ENCODE results near the gene ZSWIM4.

Gene ZSWIM4

DNA sequence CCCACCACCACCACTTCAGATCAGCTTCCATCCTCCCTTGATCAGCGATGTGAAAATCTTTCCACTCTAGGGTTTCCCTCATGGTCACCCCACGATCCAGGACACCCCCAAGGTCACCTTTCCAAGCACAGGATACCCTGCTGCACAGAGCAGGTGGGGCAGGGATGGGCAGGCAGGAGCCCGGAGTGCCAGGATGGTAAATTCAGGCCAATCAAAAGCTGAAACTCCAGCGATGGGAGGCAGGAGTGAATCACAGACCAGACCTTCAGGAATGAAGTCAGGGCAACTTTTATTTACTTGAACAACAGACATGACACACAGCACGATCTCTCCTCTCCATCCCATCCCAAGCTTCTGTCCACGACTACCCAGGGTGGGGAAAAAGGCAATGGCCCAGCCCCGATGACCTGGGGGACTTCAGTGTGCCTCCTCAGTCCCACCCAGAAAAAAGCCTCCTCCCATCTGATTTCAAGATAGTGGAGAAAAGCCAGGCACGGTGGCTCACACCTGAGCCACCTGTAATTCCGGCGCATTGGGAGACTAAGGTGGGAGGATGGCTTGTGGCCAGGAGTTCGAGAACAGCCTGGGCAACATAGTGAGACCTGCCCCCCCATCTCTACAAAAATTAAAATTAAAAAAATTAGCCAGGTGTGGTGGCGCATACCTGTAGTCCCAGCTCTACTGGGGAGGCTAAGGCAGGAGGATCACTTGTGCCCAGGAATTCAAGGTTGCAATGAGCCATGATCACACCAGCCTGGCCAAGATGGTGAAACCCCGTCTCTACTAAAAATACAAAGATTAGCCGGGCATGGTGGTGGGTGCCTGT is 39.2 kb downstream of the ZSWIM4 start:
- DNase-seq (ENCODE audit: extremely low spot score): no peak
- TF ChIP-seq, protein P1, sequence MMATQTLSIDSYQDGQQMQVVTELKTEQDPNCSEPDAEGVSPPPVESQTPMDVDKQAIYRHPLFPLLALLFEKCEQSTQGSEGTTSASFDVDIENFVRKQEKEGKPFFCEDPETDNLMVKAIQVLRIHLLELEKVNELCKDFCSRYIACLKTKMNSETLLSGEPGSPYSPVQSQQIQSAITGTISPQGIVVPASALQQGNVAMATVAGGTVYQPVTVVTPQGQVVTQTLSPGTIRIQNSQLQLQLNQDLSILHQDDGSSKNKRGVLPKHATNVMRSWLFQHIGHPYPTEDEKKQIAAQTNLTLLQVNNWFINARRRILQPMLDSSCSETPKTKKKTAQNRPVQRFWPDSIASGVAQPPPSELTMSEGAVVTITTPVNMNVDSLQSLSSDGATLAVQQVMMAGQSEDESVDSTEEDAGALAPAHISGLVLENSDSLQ (IDR thresholded peaks at IDR 0.05): no peak
- TF ChIP-seq FOXA1 (IDR thresholded peaks at IDR 0.05) (no peak), SUZ12 (IDR thresholded peaks at IDR 0.05) (no peak)
- ChIA-PET POLR2A (interaction anchor here (1.3 kb wide), 1 partner anchor 12 kb away, joined by 5 read pairs; no protein-coding TSS in a partner anchor), CTCF (interaction anchor here (0.6 kb wide), 2 partner anchors 28 to 38 kb away, joined by 3 read pairs; no protein-coding TSS in a partner anchor)

DNA sequence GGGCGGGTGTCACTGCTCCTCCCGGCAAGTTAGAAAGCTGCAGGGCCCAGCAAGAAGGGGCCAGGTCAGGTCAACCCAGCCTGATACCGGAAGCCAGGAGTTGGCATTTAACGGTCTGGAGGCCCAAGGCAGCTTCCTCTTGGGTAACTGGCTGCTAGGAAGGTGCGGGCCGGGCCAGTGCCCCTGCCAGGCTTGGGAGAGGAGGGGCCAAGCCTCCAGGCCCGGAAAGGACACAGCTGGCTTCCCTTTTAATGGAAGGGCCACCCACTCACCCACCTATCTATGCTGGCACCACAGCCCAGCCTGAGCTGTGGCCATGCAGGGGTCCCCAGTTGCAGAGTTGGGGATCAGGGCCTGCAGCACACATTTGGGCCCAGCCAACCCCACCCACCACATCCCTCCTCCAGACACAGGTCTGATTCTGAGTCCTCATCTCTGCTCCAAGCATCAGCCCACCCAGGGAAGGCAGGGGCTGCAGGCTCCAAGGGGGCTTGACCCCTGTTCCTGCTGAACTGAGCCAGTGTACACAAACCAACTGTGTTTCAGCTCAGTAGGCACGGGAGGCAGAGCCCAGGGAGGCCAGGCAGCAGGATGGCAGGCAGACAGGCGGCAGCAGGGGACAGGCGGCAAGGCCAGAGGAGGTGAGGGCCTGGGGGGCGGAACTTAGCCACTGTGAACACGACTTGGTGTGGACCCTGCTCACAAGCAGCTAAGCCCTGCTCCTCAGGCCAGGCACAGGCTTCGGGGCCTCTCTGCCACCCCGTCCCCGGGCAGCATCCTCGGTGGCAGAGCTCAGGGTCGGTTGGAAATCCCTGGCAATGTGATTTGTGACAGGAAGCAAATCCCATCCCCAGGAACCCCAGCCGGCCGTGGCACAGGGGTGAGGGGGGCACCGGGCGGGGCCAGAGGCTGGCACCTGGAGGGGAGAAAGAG is 40.8 kb downstream of the ZSWIM4 start:
- ChIA-PET POLR2A (interaction anchor here (0.8 to 1.4 kb wide), 6 partner anchors 9 to 62 kb away, joined by 3 read pairs; partner anchors contain the start of gene C19orf53), CTCF (interaction anchor here (1.2 kb wide), 1 partner anchor 26 kb away, joined by 3 read pairs; no protein-coding TSS in a partner anchor)
- DNase-seq (ENCODE audit: extremely low spot score): no peak
- TF ChIP-seq FOXM1 (IDR thresholded peaks at IDR 0.05; ENCODE audit: borderline replicate concordance) (no peak), HDGF (IDR thresholded peaks at IDR 0.05; ENCODE audit: borderline replicate concordance) (no peak), LEF1 (IDR thresholded peaks at IDR 0.05; ENCODE audit: borderline replicate concordance) (no peak), BHLHE40 (IDR thresholded peaks at IDR 0.05; ENCODE audit: borderline replicate concordance) (no peak), L3MBTL2 (conservative IDR thresholded peaks at IDR 0.05) (no peak), TARDBP (IDR thresholded peaks at IDR 0.05) (no peak), ELF4 (IDR thresholded peaks at IDR 0.05) (no peak), FOXA1 (IDR thresholded peaks at IDR 0.05) (no peak), NFRKB (IDR thresholded peaks at IDR 0.05) (no peak), SUZ12 (IDR thresholded peaks at IDR 0.05) (no peak)

DNA sequence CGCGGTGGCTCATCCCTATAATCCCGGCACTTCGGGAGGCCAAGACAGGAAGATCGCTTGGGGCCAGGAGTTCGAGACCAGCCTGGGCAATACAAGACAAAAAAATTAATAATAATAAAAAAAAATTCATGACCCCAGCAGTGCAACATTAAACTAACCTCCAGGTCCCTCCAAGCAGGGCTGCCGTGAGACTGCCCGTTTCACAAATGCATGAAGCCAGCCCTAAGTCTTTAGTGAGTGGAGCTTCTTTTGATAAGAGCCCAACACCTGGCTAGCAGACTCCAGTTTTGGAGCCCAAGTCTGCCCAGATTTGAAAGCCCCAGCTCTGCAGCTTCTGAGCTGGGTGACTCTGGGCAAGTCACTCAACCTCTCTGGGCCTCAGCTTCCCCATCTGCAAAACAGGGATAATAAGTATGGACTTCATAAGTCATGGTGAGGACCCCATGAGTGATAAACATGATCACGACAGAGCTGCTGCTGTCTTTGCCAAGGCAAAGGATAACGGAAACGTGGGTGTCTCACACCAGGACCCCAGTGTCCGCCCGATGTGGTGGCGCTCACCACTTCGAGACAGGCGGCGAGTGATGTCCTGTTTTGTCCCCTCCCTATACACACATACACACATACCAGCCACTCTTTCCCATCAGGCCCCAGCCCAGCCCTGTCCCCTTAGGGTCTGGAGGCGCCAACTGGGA is 43.3 kb downstream of the ZSWIM4 start:
- POLR2A ChIA-PET: no interaction called here

DNA sequence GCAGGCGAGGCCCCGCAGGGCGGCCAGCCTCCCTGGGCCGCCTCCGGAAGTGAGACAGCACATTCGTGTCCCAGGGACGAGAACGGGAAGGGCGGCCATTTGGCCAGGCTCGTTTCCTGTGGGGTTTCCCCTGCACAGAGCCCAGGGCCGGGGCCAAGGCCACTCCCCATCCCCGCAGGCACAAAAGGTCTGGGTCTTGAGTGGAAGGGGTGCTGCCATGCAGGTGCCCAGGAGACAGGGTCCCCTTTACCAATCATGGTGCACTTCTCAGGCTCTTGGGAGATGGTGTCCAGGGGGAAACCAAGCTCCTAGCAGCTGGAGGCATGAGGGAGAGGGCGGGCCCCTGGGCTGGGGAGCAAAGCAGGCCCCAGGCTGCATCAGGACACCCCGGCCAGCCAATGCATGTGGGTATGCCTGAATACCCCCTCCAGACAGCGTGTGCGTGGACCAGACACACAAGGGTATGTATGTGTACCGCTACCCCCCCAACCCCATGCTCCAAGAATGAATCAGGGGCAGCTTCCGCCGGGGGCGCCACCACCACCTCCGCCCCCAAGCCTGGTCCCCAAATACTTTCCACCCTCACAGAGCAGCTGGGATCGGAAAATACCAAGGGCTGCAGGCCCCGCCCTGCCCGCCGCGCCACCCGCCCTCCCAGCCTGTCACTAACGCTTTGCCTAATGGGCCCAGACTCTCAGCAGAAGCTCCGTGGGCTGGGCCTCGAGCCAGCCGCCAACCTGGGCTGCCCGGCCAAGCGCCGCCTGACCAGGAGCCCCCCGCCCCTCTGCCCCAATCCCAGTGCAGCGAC is 44.1 kb downstream of the ZSWIM4 start:
- TF ChIP-seq ARNT (IDR thresholded peaks at IDR 0.05) (no peak), L3MBTL2 (conservative IDR thresholded peaks at IDR 0.05) (no peak), HDGF (IDR thresholded peaks at IDR 0.05; ENCODE audit: borderline replicate concordance) (no peak), NFRKB (IDR thresholded peaks at IDR 0.05) (no peak), LEF1 (IDR thresholded peaks at IDR 0.05; ENCODE audit: borderline replicate concordance) (no peak)
- TF ChIP-seq, protein P1 (IDR thresholded peaks at IDR 0.05): no peak
- DNase-seq (ENCODE audit: extremely low spot score): no peak
- CTCF ChIA-PET: no interaction called here

More for the DNA sequence above, 43.3 kb downstream of the ZSWIM4 start:
- DNase-seq (ENCODE audit: extremely low spot score): no peak
- no peak for TF ChIP-seq ARNT (IDR thresholded peaks at IDR 0.05)
- CTCF ChIA-PET: no interaction called here

DNA sequence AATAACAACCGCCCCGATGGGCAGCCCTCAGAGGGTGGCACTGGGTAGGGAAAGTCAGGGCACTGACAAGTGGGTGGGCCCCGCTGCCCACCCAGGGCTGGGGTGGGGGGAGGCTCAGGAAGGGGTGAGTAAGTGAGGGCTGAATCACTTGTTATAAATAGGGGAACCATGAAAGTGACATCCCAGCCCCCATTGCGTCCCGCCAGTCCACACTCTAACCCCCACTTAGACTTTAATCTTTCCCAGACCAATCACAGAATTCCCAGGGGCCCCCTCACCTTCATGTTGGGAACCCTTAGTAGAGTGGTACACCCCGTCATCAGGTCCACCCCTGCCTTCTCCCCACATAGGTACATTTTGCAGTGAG is 44.7 kb downstream of the ZSWIM4 start:
- POLR2A ChIA-PET: no interaction called here
- no peak for TF ChIP-seq FOXM1 (IDR thresholded peaks at IDR 0.05; ENCODE audit: borderline replicate concordance)
- no peak for DNase-seq (ENCODE audit: extremely low spot score)
- CTCF ChIA-PET: no interaction called here

More for the DNA sequence above, 44.1 kb downstream of the ZSWIM4 start:
- POLR2A ChIA-PET: no interaction called here

DNA sequence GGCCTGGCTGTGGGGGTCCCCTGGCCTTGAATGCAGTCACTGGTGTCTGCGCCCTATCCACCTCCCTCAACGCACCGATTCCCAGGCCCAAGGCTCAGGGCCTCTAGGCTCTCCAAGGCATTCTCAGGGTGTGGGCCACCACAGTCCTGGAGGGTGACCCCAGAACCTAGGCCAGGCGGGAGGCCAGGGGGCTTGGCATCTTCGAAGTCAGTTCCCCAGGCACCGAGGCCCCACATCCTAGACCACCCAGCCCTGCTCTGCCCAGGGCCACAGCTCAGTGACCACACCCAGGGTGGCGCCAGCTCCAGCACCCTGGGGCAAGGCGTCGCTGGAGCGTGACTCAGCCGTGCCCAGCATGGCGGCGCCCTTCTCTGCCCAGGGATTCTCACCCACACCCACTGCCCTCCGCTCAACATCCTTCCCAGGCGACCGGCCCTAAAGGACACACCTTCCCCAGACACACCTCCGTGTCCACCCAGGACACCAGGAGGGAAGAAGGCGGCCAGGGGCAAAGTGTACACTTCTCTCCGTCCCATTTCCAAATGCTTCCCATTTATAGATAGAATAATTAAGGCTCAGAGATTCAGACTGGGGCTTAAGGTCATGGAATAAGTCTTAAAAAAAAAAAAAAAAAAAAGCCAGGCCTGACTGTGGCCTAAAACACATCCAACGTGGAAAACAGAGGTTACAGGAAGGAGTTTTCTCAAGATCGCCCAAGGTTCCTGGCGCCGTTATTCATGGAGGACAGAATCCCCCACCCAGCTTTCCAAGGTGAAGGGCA is 45.3 kb downstream of the ZSWIM4 start:
- no peak for DNase-seq (ENCODE audit: extremely low spot score)
- no peak for TF ChIP-seq NFRKB (IDR thresholded peaks at IDR 0.05)
- ChIA-PET CTCF (no interaction called here), POLR2A (no interaction called here)

Data from HEK293T (cell line).